Muscle layer of colon (tissue), 2 donors: Measurements from ENCODE around the gene CHRNE.
"Not testable (repeated sequence)": the region's sequence is repeated elsewhere in the genome, so short reads cannot be mapped to it uniquely, and the experiment has no call there.

Experiments used
- H3K27ac ChIP-seq: one replicate; pipeline ENCODE4 v1.7.0; 2013; ENCODE audit warnings: low read depth, mild to moderate bottlenecking, low read length, moderate library complexity
- H3K27me3 ChIP-seq, 2 donors: one replicate each; pipeline ENCODE4 v1.7.0; 2013; ENCODE audit warnings: low read length in 2 of 2, mild to moderate bottlenecking in 2 of 2; ENCODE audit not compliant: insufficient read depth in 2 of 2, control insufficient read depth in 1 of 2
- H3K36me3 ChIP-seq: one replicate; pipeline ENCODE4 v1.7.0; 2013; ENCODE audit warnings: mild to moderate bottlenecking, low read length; ENCODE audit not compliant: insufficient read depth
- H3K4me1 ChIP-seq: one replicate; pipeline ENCODE4 v1.7.0; 2013; ENCODE audit warnings: mild to moderate bottlenecking, low read length; ENCODE audit not compliant: insufficient read depth
- H3K4me3 ChIP-seq, 2 donors: one replicate each; pipeline ENCODE4 v1.7.0; 2013; ENCODE audit warnings: low read length in 2 of 2, low read depth in 1 of 2, mild to moderate bottlenecking in 1 of 2, moderate library complexity in 1 of 2
- H3K9ac ChIP-seq: one replicate; pipeline ENCODE4 v1.7.0; 2013; ENCODE audit warnings: low read length
- H3K9me3 ChIP-seq: one replicate; pipeline ENCODE4 v1.7.0; 2013; ENCODE audit warnings: mild to moderate bottlenecking, low read length
- donor health status: abdominal sarcoma.
- donor health status: Adenocarcinoma of cecum.

CHRNE gene

DNA sequence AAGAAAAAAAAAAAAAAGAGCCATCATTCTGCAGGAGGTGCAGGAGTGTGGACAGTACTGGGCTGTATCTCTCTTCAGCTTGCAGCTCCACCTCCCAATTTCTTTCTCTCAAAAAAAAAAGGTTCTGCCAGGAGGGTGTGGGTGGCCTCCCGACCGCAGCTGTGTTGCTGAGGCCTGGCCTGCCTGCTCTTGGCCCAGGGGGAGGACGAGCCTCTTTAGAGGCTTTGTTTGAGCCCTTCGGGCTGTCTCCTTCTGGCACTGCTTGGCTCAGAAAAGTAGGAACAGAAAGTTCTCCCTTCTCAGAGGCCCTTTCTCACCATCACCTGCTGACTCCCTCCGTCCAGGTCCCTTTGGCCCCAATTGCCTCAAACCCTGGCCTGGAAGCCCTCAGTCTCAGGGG lies 25.8 kb downstream of the CHRNE start:
- Histone ChIP-seq H3K9me3 (no peaks in the 10 kb centered on the region), H3K27me3 (no peaks in the 10 kb centered on the region), H3K27ac (no peak overlapping the region), H3K9ac (no peak overlapping the region), H3K4me3 (no peak overlapping the region), H3K4me1 (peaks cover 4% of the 10 kb centered on the region), H3K36me3 (peaks cover 11% of the 10 kb centered on the region)

DNA sequence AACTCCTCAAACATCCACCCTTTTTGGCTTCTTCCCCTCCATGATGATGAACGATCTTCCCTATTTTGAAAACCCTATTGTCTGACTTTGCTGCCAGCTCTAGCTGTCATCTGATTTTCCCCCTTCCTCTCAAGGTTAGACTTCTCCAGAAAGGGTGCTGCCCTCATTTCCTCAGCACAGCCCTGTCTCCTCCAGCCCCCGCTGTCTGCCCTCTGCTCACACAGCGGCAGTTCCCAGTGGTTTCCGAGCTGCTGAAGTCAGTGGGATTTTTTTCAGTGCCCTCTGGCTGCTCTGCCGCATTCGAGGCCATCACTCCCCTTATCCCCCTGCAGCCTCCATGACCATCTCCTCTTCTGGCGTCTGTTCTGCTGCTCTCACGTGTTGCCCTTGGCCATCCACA lies 30.1 kb downstream of the CHRNE start:
- Histone ChIP-seq H3K27me3 (no peaks in the 10 kb centered on the region), H3K4me3 (no peak overlapping the region), H3K27ac (no peak overlapping the region), H3K9me3 (no peaks in the 10 kb centered on the region), H3K4me1 (no peaks in the 10 kb centered on the region), H3K36me3 (no peaks in the 10 kb centered on the region), H3K9ac (no peak overlapping the region)

DNA sequence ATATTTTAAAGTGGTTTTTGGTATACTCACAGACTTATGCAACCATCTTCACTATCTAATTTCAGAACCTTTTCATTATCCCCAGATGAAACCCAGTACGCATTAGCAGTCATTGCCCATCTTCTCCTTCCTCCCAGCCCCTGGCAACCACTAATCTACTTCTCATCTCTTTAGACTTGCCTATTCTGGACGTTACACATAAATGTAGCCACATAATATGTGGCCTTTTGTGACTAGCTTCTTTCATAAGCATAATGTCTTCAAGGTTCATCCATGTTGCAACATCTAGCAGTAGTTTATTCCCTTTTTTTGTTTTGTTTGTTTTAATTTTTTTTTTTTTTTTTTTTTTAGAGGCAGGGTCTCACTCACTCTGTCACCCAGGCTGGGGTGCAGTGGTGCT lies 32.0 kb downstream of the CHRNE start:
- Histone ChIP-seq H3K27ac (no peak overlapping the region), H3K4me1 (no peaks in the 10 kb centered on the region), H3K27me3 (no peaks in the 10 kb centered on the region), H3K9me3 (no peaks in the 10 kb centered on the region), H3K9ac (no peak overlapping the region), H3K36me3 (no peaks in the 10 kb centered on the region), H3K4me3 (no peak overlapping the region)

DNA sequence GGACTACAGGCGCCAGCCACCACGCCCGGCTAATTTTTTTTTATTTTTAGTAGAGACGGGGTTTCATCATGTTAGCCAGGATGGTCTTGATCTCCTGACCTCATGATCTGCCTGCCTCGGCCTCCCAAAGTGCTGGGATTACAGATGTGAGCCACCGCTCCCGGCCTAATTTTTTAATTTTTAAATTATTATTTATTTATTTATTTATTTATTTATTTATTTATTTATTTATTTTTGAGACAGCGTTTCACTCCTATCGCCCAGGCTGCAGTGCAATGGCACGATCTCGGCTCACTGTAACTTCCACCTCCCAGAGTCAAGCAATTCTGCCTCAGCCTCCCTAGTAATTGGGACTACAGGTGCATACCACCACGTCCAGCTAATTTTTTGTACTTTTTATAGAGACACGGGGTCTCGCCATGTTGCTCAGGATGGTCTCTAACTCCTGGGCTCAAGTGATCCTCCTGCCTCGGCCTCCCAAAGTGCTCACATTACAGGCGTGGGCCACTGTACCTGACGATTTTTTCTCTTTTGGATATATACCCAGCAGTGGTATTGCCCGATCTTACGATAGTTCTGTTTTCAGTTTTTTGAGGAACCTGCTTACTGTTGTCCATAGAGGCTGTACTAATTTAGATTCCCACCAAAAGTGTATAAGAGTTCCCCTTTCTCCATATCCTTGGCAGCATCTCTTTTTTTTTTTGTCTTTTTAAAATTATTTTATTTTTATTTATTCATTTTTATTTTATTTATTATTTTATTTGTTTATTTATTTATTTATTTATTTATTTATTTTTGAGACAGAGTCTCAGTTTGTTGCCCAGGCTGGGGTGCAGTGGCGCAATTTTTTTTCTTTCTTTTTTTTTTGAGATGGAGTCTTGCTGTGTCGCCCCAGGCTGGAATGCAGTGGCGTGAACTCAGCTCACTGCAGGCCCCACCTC lies 33.6 kb downstream of the CHRNE start:
- not testable (repeated sequence) for H3K4me1 ChIP-seq, H3K4me3 ChIP-seq, H3K9me3 ChIP-seq, H3K27me3 ChIP-seq, H3K36me3 ChIP-seq, H3K9ac ChIP-seq, H3K27ac ChIP-seq

DNA sequence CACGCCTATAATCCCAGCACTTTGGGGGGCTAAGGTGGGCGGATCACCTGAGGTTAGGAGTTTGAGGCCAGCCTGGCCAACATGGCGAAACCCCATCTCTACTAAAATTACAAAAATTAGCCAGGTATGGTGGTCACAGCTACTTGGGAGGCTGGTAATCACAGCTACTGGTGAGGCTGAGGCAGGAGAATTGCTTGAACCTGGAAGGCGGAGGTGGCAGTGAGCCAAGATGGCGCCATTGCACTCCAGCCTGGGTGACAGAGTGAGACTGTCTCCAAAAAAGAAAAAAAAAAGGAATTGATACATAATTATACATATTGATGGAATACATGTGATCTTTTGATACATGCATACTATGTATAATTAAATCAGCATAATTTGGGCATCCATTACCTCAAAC lies 35.4 kb downstream of the CHRNE start:
- H3K4me1 ChIP-seq, H3K36me3 ChIP-seq, H3K27me3 ChIP-seq: not testable (repeated sequence)

DNA sequence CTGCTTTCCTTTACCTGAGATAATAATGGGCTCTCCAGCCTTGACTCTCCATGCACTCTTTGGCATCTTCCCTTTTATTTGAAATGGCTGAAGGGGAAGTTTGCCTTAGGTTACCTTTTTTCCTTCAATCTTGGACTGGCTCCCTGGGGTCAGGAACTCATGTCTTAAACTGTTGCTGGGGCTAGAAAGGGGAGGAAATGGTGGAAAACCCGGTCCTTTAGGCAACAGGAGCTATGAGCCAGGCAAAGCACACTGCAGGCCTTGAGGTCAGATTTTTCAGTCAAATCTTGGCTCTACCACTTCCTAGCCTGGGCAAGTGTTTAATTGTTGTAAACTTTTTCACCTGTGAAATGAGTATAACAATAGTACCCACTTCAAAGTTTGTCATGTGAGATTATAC lies 39.6 kb downstream of the CHRNE start:
- Histone ChIP-seq H3K27ac (no peak overlapping the region), H3K9ac (no peak overlapping the region), H3K4me1 (peaks cover 9% of the 10 kb centered on the region), H3K4me3 (no peak overlapping the region), H3K36me3 (peaks cover 5% of the 10 kb centered on the region), H3K27me3 (no peaks in the 10 kb centered on the region), H3K9me3 (no peaks in the 10 kb centered on the region)

More for the DNA sequence above, 35.4 kb downstream of the CHRNE start:
- not testable (repeated sequence) for H3K4me3 ChIP-seq, H3K9me3 ChIP-seq, H3K27ac ChIP-seq, H3K9ac ChIP-seq

DNA sequence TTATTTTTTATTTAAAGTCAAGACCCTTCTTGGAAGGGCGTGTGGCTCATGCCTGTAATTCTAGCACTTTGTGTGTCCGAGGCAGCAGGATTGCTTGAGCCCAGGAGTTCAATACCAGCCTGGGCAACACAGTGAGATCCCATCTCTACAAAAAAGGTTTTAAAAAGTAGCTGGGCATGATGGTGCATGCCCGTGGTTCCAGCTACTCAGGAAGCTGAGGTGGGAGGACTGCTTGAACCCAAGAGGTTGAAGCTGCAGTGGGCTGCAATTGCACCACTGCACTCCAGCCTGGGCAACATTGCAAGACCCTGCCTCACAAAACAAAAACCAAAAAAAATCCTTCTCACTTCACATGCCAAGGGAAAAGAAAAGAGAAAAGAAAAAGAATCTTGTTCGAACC lies 40.2 kb downstream of the CHRNE start:
- Histone ChIP-seq H3K27me3 (no peaks in the 10 kb centered on the region), H3K4me1 (peaks cover 14% of the 10 kb centered on the region), H3K36me3 (peaks cover 5% of the 10 kb centered on the region), H3K9ac (no peak overlapping the region), H3K4me3 (no peak overlapping the region), H3K27ac (no peak overlapping the region), H3K9me3 (no peaks in the 10 kb centered on the region)

DNA sequence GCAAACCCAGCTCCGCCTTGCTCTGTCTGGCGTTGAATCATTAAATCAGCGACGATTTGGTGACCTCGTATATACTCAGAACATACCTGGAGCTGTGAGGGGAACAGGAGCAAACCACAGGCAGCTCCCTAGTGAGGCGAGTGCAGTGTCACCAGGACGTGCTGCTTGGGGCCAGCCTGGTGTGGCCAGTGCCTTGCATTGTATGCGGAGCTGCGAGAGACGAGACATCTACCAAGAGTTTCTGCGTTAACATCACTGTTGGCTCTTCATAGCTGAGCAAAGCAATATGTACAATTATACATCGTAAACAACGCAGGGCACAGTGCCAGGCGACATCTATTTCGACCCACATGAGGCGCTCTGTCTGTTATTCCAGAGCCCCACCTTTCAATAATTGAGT lies 41.8 kb downstream of the CHRNE start:
- Histone ChIP-seq H3K36me3 (peaks cover 5% of the 10 kb centered on the region), H3K4me3 (no peak overlapping the region), H3K4me1 (peaks cover 17% of the 10 kb centered on the region), H3K9ac (no peak overlapping the region), H3K9me3 (no peaks in the 10 kb centered on the region), H3K27me3 (no peaks in the 10 kb centered on the region), H3K27ac (no peak overlapping the region)

DNA sequence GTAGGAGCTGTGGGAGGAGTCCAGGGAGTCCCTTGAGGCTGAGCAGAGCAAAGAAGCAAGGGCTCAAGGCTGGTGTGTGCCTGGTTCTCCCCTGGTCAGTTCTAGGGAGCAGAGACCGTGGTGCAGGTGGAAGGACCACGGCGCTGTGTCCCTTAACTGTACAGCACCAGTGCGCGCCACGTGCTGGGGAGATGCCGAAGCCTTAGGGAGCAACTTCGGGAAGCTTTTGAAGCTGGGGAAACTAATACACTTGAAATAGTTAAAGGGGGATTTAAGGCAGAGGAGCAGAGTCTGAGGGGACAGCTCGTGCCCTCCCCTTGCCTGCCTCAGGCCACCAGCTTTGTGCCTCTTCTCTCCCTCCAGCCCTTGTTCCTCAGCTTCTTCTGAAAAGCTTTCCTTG lies 42.2 kb downstream of the CHRNE start:
- Histone ChIP-seq H3K27ac (no peak overlapping the region), H3K27me3 (no peaks in the 10 kb centered on the region), H3K4me3 (no peak overlapping the region), H3K36me3 (peaks cover 5% of the 10 kb centered on the region), H3K4me1 (peaks cover 17% of the 10 kb centered on the region), H3K9me3 (no peaks in the 10 kb centered on the region), H3K9ac (no peak overlapping the region)

DNA sequence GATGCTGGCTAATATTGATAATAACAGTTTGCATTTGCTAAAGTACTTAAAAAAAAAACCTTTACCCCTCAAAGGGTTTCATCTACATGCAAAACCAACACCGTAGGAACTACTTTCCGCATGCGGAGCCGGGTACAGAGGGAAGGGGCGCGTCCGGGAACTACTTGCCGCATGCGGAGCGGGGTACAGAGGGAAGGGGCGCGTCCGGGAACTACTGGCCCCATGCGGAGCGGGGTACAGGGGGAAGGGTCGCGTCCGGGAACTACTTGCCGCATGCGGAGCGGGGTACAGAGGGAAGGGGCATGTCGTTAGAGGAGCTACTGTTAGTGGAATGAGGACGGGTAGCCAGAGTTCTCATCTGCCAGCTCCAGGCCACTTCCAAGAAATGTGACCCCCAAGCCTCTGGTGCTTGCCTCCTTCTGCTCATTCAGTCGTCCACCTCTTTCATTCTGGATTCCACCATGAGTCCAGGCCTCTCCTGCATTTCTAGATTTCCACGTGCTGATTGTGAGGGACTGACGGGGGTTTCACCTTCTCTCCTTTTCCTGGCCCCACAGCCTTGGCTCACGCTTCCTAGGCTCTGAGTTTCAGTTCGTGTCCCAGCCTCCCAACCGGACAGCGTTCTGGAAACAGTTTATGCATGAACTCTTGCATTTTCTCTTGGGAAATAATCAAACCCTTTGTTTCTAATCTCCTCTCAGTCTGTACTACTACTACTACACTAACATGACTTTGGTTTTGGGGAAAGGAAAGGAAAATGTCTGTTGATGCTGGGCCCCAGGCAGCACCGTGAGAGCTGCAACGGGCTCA lies 42.9 kb downstream of the CHRNE start:
- H3K9me3 ChIP-seq, result no peaks in the 10 kb centered on the region
- no peak overlapping the region for H3K27ac ChIP-seq
- H3K4me1 ChIP-seq, result peaks cover 17% of the 10 kb centered on the region
- no peak overlapping the region for H3K4me3 ChIP-seq
- peaks cover 5% of the 10 kb centered on the region for H3K36me3 ChIP-seq
- H3K9ac ChIP-seq, result no peak overlapping the region
- H3K27me3 ChIP-seq, result no peaks in the 10 kb centered on the region

DNA sequence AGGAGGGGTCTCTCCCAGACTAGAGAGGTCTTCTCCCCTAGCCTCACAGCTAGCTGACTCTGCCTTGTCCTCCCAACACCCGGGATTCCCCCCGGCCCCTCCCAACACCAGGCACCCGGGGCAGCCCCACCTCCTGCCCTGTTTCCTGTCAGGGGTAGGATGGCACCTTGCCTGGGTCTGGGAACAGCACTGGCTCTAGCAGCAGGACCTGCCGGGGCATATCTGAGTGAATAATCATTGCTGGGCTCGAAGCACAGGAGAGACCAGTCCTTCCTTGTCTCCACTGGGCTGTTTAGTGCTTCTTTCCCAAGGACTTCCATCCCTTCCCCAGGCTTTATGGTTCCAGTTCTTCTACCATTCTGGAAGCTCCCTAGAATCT lies 44.0 kb downstream of the CHRNE start:
- Histone ChIP-seq H3K27ac (peak overlapping the region; percentile 27), H3K4me3 (no peak overlapping the region), H3K9me3 (no peaks in the 10 kb centered on the region), H3K4me1 (peaks cover 17% of the 10 kb centered on the region), H3K9ac (no peak overlapping the region), H3K36me3 (peaks cover 5% of the 10 kb centered on the region), H3K27me3 (no peaks in the 10 kb centered on the region)
